ENCODE measurements around the gene ARHGAP5.
A peak's percentile ranks its signal among the peaks of the same experiment; 100 is the strongest.

ARHGAP5 gene

DNA sequence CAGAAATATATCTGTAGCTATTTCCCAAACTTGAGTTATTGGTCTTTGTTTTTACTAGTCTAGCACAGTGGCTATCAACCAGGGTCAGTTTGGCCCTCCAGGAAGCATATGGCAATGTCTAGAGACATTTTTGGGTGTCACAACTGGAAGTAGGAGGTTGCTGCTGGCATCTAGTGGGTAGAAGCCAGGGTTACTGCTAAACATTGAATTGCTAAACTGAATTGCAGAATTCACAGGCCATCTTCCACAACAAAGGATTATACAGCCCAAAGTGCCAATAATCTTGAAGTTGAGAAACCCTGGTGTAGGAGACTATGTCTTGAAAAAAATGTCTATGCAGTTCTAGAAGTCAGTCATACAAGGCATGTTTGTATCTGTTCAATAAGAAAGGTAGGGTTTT lies 27.7 kb downstream of the ARHGAP5 start:
- ATAC-seq, result no peak
- TF ChIP-seq ZNF8 (CRISPR knock-in tag; IDR thresholded peaks at IDR 0.05) (no peak), ZNF70 (CRISPR knock-in tag; IDR thresholded peaks at IDR 0.05) (no peak), ESRRG (CRISPR knock-in tag; IDR thresholded peaks at IDR 0.05) (no peak), CSDC2 (CRISPR knock-in tag; IDR thresholded peaks at IDR 0.05) (no peak), GLIS3 (CRISPR knock-in tag; IDR thresholded peaks at IDR 0.05) (no peak), ZFP30 (CRISPR knock-in tag; IDR thresholded peaks at IDR 0.05) (no peak), CREB5 (CRISPR knock-in tag; IDR thresholded peaks at IDR 0.05; ENCODE audit: low read depth) (no peak), RARB (CRISPR knock-in tag; IDR thresholded peaks at IDR 0.05) (no peak), SNAI2 (CRISPR knock-in tag; IDR thresholded peaks at IDR 0.05) (no peak), TOX (CRISPR knock-in tag; IDR thresholded peaks at IDR 0.05; ENCODE audit: borderline replicate concordance) (no peak), ISL1 (CRISPR knock-in tag; IDR thresholded peaks at IDR 0.05) (no peak), ZC3H10 (CRISPR knock-in tag; IDR thresholded peaks at IDR 0.05) (no peak), TSHZ2 (CRISPR knock-in tag; IDR thresholded peaks at IDR 0.05) (no peak), PPARA (CRISPR knock-in tag; IDR thresholded peaks at IDR 0.05; ENCODE audit: borderline replicate concordance) (no peak), OSR1 (CRISPR knock-in tag; IDR thresholded peaks at IDR 0.05) (no peak), ZFP3 (CRISPR knock-in tag; IDR thresholded peaks at IDR 0.05) (no peak), PATZ1 (CRISPR knock-in tag; IDR thresholded peaks at IDR 0.05; ENCODE audit: borderline replicate concordance) (no peak)
- TF ChIP-seq, protein P1, sequence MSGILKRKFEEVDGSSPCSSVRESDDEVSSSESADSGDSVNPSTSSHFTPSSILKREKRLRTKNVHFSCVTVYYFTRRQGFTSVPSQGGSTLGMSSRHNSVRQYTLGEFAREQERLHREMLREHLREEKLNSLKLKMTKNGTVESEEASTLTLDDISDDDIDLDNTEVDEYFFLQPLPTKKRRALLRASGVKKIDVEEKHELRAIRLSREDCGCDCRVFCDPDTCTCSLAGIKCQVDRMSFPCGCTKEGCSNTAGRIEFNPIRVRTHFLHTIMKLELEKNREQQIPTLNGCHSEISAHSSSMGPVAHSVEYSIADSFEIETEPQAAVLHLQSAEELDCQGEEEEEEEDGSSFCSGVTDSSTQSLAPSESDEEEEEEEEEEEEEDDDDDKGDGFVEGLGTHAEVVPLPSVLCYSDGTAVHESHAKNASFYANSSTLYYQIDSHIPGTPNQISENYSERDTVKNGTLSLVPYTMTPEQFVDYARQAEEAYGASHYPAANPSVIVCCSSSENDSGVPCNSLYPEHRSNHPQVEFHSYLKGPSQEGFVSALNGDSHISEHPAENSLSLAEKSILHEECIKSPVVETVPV (CRISPR knock-in tag; IDR thresholded peaks at IDR 0.05), result no peak

DNA sequence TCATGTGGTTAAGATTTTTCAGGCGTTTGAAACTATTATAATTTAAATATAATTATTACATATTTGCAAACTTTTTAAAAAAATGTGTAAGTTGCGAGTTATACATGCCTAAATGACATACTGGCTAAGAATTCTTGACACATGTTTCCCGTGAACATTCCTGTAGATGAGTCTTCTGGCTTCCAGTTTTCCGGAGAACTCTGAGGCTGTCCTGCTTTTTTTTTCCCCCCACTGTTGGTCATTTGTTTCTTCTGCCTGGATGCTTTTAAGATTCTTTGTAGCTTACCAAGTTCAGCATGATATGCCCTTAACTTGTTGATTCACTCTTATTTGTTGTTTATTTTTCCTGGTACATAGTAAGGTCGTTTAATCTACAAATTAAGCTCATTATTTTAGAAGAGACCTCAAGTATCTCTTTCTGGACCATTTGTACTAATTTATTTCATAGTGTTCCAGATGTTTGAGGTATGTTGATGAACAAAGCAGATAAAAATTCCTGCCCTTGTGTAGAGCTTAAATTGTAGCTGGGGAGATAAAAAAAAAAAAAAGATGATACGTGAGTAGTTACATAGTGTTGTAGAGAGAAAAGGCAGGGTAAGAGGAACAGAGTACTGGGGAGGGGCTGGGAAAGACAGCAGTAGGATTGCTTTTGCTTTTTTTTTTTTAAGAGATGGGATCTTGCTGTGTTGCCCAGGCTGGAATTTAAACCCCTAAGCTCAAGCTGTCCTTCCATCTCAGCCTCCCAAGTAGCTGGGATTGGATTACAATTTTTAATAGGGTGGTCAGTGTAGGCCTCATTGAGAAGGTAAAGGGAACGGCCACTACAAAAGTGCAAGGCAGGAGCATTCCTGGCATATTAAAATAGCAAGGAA lies 32.8 kb downstream of the ARHGAP5 start:
- ATAC-seq, result peak; percentile 85
- TF ChIP-seq ESRRG (CRISPR knock-in tag; IDR thresholded peaks at IDR 0.05), result no peak
- no peak for TF ChIP-seq RARB (CRISPR knock-in tag; IDR thresholded peaks at IDR 0.05)
- no peak for TF ChIP-seq TOX (CRISPR knock-in tag; IDR thresholded peaks at IDR 0.05; ENCODE audit: borderline replicate concordance)
- no peak for TF ChIP-seq OSR1 (CRISPR knock-in tag; IDR thresholded peaks at IDR 0.05)
- TF ChIP-seq ZNF70 (CRISPR knock-in tag; IDR thresholded peaks at IDR 0.05), result no peak
- TF ChIP-seq, protein P2, sequence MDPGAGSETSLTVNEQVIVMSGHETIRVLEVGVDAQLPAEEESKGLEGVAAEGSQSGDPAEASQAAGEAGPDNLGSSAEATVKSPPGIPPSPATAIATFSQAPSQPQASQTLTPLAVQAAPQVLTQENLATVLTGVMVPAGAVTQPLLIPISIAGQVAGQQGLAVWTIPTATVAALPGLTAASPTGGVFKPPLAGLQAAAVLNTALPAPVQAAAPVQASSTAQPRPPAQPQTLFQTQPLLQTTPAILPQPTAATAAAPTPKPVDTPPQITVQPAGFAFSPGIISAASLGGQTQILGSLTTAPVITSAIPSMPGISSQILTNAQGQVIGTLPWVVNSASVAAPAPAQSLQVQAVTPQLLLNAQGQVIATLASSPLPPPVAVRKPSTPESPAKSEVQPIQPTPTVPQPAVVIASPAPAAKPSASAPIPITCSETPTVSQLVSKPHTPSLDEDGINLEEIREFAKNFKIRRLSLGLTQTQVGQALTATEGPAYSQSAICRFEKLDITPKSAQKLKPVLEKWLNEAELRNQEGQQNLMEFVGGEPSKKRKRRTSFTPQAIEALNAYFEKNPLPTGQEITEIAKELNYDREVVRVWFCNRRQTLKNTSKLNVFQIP (CRISPR knock-in tag; IDR thresholded peaks at IDR 0.05; ENCODE audit: borderline replicate concordance, low read depth), result no peak
- TF ChIP-seq TSHZ2 (CRISPR knock-in tag; IDR thresholded peaks at IDR 0.05), result no peak
- TF ChIP-seq GLIS3 (CRISPR knock-in tag; IDR thresholded peaks at IDR 0.05), result no peak
- TF ChIP-seq ZNF8 (CRISPR knock-in tag; IDR thresholded peaks at IDR 0.05), result no peak
- TF ChIP-seq ISL1 (CRISPR knock-in tag; IDR thresholded peaks at IDR 0.05), result no peak
- no peak for TF ChIP-seq ZC3H10 (CRISPR knock-in tag; IDR thresholded peaks at IDR 0.05)
- no peak for TF ChIP-seq SNAI2 (CRISPR knock-in tag; IDR thresholded peaks at IDR 0.05)
- no peak for TF ChIP-seq TCF4 (CRISPR knock-in tag; IDR thresholded peaks at IDR 0.05; ENCODE audit: borderline replicate concordance)
- no peak for TF ChIP-seq ZFP30 (CRISPR knock-in tag; IDR thresholded peaks at IDR 0.05)
- no peak for TF ChIP-seq PATZ1 (CRISPR knock-in tag; IDR thresholded peaks at IDR 0.05; ENCODE audit: borderline replicate concordance)
- no peak for TF ChIP-seq CREB5 (CRISPR knock-in tag; IDR thresholded peaks at IDR 0.05; ENCODE audit: low read depth)

Measured in SK-N-SH treated with all-trans-retinoic acid at 6 μM for 48 hours (cell line).